Measurements from ENCODE around the gene PEPD. TPM values are rescaled to one million over a fixed set of nuclear protein-coding genes. Genes with fewer than 3 reads are reported as not detected.

PEPD gene
- polyA plus RNA-seq, 3 donors: 61.5 to 218 (median 171) TPM

GRCh38 chr19:33427801-33428626 is 93.6 kb downstream of the PEPD start:
- H3K4me1 Mint-ChIP-seq: peaks cover 4% of the 10 kb centered on the region
- H4K20me1 ChIP-seq (ENCODE audit: insufficient read depth, low read length): no peaks in the 10 kb centered on the region
- intact Hi-C loops (cut with micrococcal nuclease): no loop called here
- no peaks in the 10 kb centered on the region for H3K36me3 Mint-ChIP-seq
- H3K36me3 ChIP-seq (replicated peaks in 1 of 2; ENCODE audit: control insufficient read depth in 1 of 2, insufficient read depth in 2 of 2, low read length in 2 of 2): no peaks in the 10 kb centered on the region
- WGBS (ENCODE audit: insufficient coverage): 96% methylated on average over 14 of the region's 22 CpGs
- H3K4me3 Mint-ChIP-seq: no peak overlapping the region
- H3K4me1 ChIP-seq (ENCODE audit: control insufficient read depth in 1 of 2, insufficient read depth in 2 of 2, low read length in 2 of 2): no peaks in the 10 kb centered on the region
- no peak for DNase-seq
- H3K9me3 Mint-ChIP-seq: no peaks in the 10 kb centered on the region
- H3K27me3 ChIP-seq (ENCODE audit: control insufficient read depth in 2 of 2, insufficient read depth in 2 of 2, low read length in 2 of 2): no peaks in the 10 kb centered on the region
- no peak overlapping the region for H3K9ac ChIP-seq (ENCODE audit: insufficient read depth, low read length, poor library complexity, severe bottlenecking)
- TF ChIP-seq CTCF (IDR thresholded peaks at IDR 0.05): no peak
- no peak overlapping the region for H3K4me3 ChIP-seq (replicated peaks in 1 of 3; ENCODE audit: low read depth in 2 of 3, low read length in 3 of 3)
- no peak overlapping the region for H3K4me2 ChIP-seq (replicated peaks; ENCODE audit: extremely low read depth, low read length, poor library complexity, severe bottlenecking)
- no peaks in the 10 kb centered on the region for H3K79me2 ChIP-seq (ENCODE audit: insufficient read depth, low read length)
- H3K9me3 ChIP-seq (replicated peaks in 1 of 2; ENCODE audit: control insufficient read depth in 1 of 2, insufficient read depth in 1 of 2, low read length in 2 of 2): no peaks in the 10 kb centered on the region
- H3K27me3 Mint-ChIP-seq (ENCODE audit: low read depth in 3 of 3): peaks cover 3 to 8% (median 4%) of the 10 kb centered on the region in 3 donors
- H2AFZ ChIP-seq (ENCODE audit: insufficient read depth, low read depth, low read length, poor library complexity, severe bottlenecking): no peak overlapping the region
- H3K27ac Mint-ChIP-seq: no peak overlapping the region
- no peak overlapping the region for H3K27ac ChIP-seq (ENCODE audit: low read depth in 1 of 2, low read length in 2 of 2)

DNA sequence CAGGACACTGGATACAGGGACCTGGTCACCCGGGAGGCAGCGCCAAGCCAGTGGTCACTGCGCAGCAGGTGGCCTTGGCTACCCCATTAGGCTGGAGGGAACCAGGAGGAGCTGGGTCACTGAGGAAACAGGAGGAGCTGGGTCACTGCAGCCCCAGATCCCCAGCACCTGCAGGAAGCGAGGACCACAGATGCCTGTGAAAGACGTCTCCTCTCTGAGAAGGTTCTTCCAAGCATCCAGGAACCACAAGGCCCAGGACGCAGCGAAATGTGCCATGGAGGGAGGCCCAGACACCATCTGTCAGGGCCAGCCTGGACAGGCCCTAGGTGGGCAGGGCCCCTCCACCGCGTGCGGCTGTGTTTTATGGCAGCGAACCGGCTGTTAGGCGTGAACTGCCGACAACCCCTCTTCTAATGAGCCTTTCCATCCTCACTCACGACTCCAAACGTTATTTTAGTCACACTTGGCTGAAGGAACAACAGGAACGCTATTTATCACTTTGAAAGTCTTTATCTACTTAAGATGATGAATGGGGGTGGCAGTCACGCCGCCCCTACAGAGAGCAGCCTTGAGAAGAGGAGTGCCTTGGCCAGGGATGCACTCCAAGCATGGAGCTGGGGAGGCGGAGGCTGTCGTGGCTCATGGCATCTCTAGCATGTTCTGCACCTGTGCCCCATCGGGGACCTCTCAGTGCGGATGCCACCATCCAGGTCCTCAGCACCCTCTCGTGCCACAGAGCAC is 94.8 kb downstream of the PEPD start:
- no peak overlapping the region for H3K27ac Mint-ChIP-seq
- WGBS (ENCODE audit: insufficient coverage): 96% methylated on average over 18 of the region's 24 CpGs
- H3K4me3 Mint-ChIP-seq: no peak overlapping the region
- Histone ChIP-seq H3K9me3 (replicated peaks in 1 of 2; ENCODE audit: control insufficient read depth in 1 of 2, insufficient read depth in 1 of 2, low read length in 2 of 2) (no peaks in the 10 kb centered on the region), H3K27ac (ENCODE audit: low read depth in 1 of 2, low read length in 2 of 2) (no peak overlapping the region), H3K79me2 (ENCODE audit: insufficient read depth, low read length) (no peaks in the 10 kb centered on the region), H3K4me1 (ENCODE audit: control insufficient read depth in 1 of 2, insufficient read depth in 2 of 2, low read length in 2 of 2) (no peaks in the 10 kb centered on the region), H3K36me3 (replicated peaks in 1 of 2; ENCODE audit: control insufficient read depth in 1 of 2, insufficient read depth in 2 of 2, low read length in 2 of 2) (no peaks in the 10 kb centered on the region), H3K4me2 (replicated peaks; ENCODE audit: extremely low read depth, low read length, poor library complexity, severe bottlenecking) (no peak overlapping the region), H2AFZ (ENCODE audit: insufficient read depth, low read depth, low read length, poor library complexity, severe bottlenecking) (no peak overlapping the region), H3K27me3 (ENCODE audit: control insufficient read depth in 2 of 2, insufficient read depth in 2 of 2, low read length in 2 of 2) (no peaks in the 10 kb centered on the region), H3K4me3 (replicated peaks in 1 of 3; ENCODE audit: low read depth in 2 of 3, low read length in 3 of 3) (no peak overlapping the region), H4K20me1 (ENCODE audit: insufficient read depth, low read length) (no peaks in the 10 kb centered on the region), H3K9ac (ENCODE audit: insufficient read depth, low read length, poor library complexity, severe bottlenecking) (no peak overlapping the region)
- peaks cover 3 to 8% (median 4%) of the 10 kb centered on the region in 3 donors for H3K27me3 Mint-ChIP-seq (ENCODE audit: low read depth in 3 of 3)
- no peak for DNase-seq
- H3K9me3 Mint-ChIP-seq: no peaks in the 10 kb centered on the region
- intact Hi-C loops (cut with micrococcal nuclease): no loop called here
- TF ChIP-seq CTCF (IDR thresholded peaks at IDR 0.05): no peak
- H3K4me1 Mint-ChIP-seq: peaks cover 4% of the 10 kb centered on the region
- no peaks in the 10 kb centered on the region for H3K36me3 Mint-ChIP-seq
